Mesothelial cell of epicardium (in vitro differentiated cells): ENCODE data around the gene BAIAP2L1. TPM values are rescaled to one million over a fixed set of nuclear protein-coding genes. Genes with fewer than 3 reads are reported as not detected.

Experiments used
- DNase-seq, 2 experiments: peaks; one replicate each; pipeline ENCODE4 v3.0.0; 2021; ENCODE audit warnings: low spot score in 2 of 2; ENCODE audit not compliant: unreplicated experiment in 2 of 2
- H3K27ac Mint-ChIP-seq: 2 replicates; pipeline ENCODE4 v1.8.0; 2021; ENCODE audit warnings: mixed read lengths
- H3K27me3 Mint-ChIP-seq: 2 replicates; pipeline ENCODE4 v1.8.0; 2021; ENCODE audit warnings: low read depth, mixed read lengths
- H3K36me3 Mint-ChIP-seq: 2 replicates; pipeline ENCODE4 v1.8.0; 2021; ENCODE audit warnings: mixed read lengths
- H3K4me1 Mint-ChIP-seq: 2 replicates; pipeline ENCODE4 v1.8.0; 2021; ENCODE audit warnings: mixed read lengths
- H3K4me3 Mint-ChIP-seq: 2 replicates; pipeline ENCODE4 v1.8.0; 2021; ENCODE audit warnings: mild to moderate bottlenecking, moderate library complexity, mixed read lengths
- H3K9me3 Mint-ChIP-seq: 2 replicates; pipeline ENCODE4 v1.8.0; 2021; ENCODE audit warnings: mixed read lengths
- total RNA-seq: library from RNA; stranded (reverse); gene quantifications from 3 replicates; pipeline ENCODE4 v1.2.1, GENCODE V29; 2021
- TF ChIP-seq, protein P1 (sequence below): fragments of 200-600 bp; sonication (generic); IDR thresholded peaks from one replicate; pipeline ENCODE4 v1.5.0; 2021; ENCODE audit warnings: antibody characterized with exemption; ENCODE audit not compliant: unreplicated experiment

The BAIAP2L1 gene
- total RNA-seq, 1 donor from 2014 or later, result 27.2 TPM

DNA sequence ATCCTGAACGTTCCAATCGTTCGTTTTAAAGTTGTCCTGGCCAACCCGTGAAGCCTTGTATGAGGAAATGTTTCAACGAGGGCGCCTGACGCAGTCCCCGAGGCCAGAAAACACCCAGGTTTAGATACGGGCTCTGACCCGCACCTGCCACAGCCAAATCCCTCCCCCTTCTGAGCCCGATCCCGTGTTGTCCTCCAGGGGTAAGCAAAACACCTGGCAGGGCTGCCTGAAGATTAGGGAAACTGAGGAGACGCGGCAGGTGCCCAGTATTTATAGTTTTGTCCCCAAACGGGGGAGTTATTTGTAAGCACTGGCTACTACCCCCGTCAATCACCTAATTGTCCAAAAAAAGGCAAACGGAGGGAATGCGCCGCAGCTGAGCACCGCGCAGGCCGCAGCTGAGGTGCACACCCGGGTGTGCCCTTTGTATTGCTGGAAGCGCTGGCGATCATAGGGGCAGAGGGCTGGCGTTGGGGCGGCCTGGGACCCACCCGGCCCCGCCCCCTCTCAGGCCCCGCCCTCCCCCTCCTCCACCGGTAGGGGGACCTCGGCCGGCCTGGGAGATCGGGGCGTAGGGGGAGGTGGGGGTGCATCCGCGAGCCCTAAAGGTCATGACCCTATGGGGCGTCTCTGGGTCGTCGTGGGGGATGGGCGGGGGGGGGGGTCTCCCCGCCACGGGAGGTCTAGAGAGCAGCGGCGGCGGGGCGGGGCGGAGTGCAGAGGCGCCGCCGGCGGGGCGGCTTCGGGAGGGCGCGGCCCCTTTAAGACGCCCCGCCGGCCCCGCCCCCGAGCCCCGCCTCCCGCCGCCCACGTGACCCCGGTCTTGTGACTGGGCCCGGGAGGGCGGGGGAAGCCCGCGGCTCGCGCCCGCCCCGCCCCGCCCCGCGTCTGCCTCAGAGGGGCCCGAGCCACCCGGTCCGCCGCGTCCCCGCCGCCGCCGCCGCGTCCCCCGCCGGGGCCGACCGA lies 119.8 kb downstream of the BAIAP2L1 start, which contains the start of gene BRI3:
Gene BRI3 (plus strand): TSS at position 896 of the 966 bp plus-strand sequence. CDS start 110 bp downstream, outside the sequence.
- H3K9me3 Mint-ChIP-seq, result no peaks in the 10 kb centered on the region
- peak within 1 kb of the TSS; percentile 93 for H3K27ac Mint-ChIP-seq
- H3K4me3 Mint-ChIP-seq, result peak within 1 kb of the TSS; percentile 91
- DNase-seq, result peak; percentile 83 to 90
- H3K27me3 Mint-ChIP-seq, result no peaks in the 10 kb centered on the region
- TF ChIP-seq, protein P1, sequence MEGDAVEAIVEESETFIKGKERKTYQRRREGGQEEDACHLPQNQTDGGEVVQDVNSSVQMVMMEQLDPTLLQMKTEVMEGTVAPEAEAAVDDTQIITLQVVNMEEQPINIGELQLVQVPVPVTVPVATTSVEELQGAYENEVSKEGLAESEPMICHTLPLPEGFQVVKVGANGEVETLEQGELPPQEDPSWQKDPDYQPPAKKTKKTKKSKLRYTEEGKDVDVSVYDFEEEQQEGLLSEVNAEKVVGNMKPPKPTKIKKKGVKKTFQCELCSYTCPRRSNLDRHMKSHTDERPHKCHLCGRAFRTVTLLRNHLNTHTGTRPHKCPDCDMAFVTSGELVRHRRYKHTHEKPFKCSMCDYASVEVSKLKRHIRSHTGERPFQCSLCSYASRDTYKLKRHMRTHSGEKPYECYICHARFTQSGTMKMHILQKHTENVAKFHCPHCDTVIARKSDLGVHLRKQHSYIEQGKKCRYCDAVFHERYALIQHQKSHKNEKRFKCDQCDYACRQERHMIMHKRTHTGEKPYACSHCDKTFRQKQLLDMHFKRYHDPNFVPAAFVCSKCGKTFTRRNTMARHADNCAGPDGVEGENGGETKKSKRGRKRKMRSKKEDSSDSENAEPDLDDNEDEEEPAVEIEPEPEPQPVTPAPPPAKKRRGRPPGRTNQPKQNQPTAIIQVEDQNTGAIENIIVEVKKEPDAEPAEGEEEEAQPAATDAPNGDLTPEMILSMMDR, result no peak
- peaks cover 3% of the 10 kb centered on the region for H3K36me3 Mint-ChIP-seq
- H3K4me1 Mint-ChIP-seq, result peaks cover 38% of the 10 kb centered on the region

DNA sequence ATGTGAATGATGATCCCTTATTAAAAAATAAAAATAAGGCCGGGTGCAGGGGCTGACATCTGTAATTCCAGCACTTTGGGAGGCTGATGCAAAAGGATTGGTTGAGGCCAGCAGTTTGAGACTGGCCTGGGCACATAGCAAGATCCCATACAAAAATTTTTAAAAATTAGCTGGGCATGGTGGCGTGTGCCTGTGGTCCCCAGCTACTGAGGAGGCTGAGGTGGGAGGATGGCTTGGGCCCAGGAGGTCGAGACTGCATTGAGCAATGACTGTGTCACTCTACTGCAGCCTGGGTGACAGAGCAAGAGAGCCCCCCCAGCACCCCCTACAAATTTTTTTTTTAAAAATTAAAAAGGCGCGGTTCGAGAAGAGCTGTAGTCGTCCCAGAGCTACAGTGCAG lies 120.6 kb downstream of the BAIAP2L1 start:
- H3K4me3 Mint-ChIP-seq, result peak overlapping the region; percentile 82
- H3K36me3 Mint-ChIP-seq, result peaks cover 3% of the 10 kb centered on the region
- no peaks in the 10 kb centered on the region for H3K9me3 Mint-ChIP-seq
- peak overlapping the region; percentile 87 for H3K27ac Mint-ChIP-seq
- H3K4me1 Mint-ChIP-seq, result peaks cover 35% of the 10 kb centered on the region
- no peak for DNase-seq
- H3K27me3 Mint-ChIP-seq, result no peaks in the 10 kb centered on the region
- TF ChIP-seq, protein P1, result no peak

- Mint-ChIP-seq H3K4me3 (no peak overlapping the region), H3K27me3 (no peaks in the 10 kb centered on the region), H3K9me3 (no peaks in the 10 kb centered on the region), H3K36me3 (peaks cover 3% of the 10 kb centered on the region), H3K27ac (no peak overlapping the region), H3K4me1 (peaks cover 23% of the 10 kb centered on the region)
- TF ChIP-seq, protein P1, result no peak
- DNase-seq, result no peak
Measured at GRCh38 chr7:98278936-98279335, 122.0 kb downstream of the BAIAP2L1 start.

- DNase-seq, result no peak
- H3K36me3 Mint-ChIP-seq, result peaks cover 3% of the 10 kb centered on the region
- H3K9me3 Mint-ChIP-seq, result no peaks in the 10 kb centered on the region
- H3K27ac Mint-ChIP-seq, result no peak overlapping the region
- H3K4me1 Mint-ChIP-seq, result peaks cover 17% of the 10 kb centered on the region
- TF ChIP-seq, protein P1, result no peak
- no peak overlapping the region for H3K4me3 Mint-ChIP-seq
- no peaks in the 10 kb centered on the region for H3K27me3 Mint-ChIP-seq
Measured at GRCh38 chr7:98278408-98278807, 122.5 kb downstream of the BAIAP2L1 start.

GRCh38 chr7:98276241-98276761 lies 124.6 kb downstream of the BAIAP2L1 start:
- Mint-ChIP-seq H3K9me3 (no peaks in the 10 kb centered on the region), H3K36me3 (no peaks in the 10 kb centered on the region), H3K27ac (peak overlapping the region; percentile 59), H3K4me3 (no peak overlapping the region), H3K27me3 (no peaks in the 10 kb centered on the region), H3K4me1 (peaks cover 5% of the 10 kb centered on the region)
- no peak for DNase-seq
- TF ChIP-seq, protein P1, result no peak
